ENCODE measurements around the gene COL28A1.

- TF ChIP-seq EZH2 (IDR thresholded peaks at IDR 0.05; ENCODE audit: low read length) = no peak
- TF ChIP-seq CTCF (optimal IDR thresholded peaks at IDR 0.05 in 1 of 3, IDR thresholded peaks at IDR 0.05 in 1 of 3, conservative IDR thresholded peaks at IDR 0.05 in 1 of 3; ENCODE audit: extremely low read depth in 1 of 3, insufficient read depth in 2 of 3, low read length in 3 of 3) = no peak
These were observed 46.9 kb upstream of the COL28A1 start for GRCh38 chr7:7582596-7582995.
